RPMI8226 (cell line): ENCODE results near the gene ADCY9.

Source experiments
- DNase-seq: peaks from one replicate; pipeline ENCODE4 v3.0.0-alpha.2; 2015

Gene ADCY9

DNA sequence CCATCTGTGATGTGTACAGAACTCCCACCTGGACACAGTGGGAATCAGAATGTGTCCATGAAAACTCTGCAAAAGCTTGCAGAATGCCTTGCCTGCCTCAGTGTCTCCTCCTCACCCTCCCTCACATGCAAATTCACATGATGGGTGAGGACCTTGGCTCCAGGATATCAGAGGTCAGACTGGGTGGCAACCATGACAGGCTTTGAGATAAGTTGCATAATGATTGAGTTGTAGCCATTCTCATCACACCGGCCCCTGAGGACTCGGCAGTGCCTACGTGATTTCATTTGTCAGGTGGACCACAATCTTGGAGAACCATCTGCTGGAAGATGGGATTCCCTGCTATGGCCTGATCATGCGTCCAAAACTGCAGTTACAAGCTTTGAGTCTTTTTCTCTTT lies 3.9 kb upstream of the ADCY9 start:
- no peak for DNase-seq

- DNase-seq: no peak
Measured at GRCh38 chr16:4117250-4117578, 972 bp upstream of the ADCY9 start.

DNA sequence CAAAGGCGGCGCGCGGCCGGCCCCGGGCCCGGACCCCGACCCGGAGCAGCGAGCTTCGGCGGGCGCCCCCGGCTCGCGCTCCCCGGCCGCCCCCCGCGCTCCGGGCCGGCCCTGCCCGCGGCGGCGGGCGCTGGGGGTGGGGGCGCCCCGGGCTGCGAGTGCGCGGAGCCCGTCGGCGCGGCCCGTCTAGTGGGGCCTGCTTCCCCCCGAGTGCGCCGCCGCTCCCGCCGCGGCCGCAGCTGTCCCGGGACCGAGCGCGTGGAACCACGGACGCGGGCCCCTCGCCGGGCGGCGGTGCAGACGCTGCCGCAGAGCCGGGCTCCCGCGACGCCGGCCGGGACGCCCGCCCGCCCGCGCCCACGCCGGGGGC lies 308 bp downstream of the ADCY9 start:
- DNase-seq: no peak

- no peak for DNase-seq
Measured at GRCh38 chr16:4115209-4115948, 863 bp downstream of the ADCY9 start.

DNA sequence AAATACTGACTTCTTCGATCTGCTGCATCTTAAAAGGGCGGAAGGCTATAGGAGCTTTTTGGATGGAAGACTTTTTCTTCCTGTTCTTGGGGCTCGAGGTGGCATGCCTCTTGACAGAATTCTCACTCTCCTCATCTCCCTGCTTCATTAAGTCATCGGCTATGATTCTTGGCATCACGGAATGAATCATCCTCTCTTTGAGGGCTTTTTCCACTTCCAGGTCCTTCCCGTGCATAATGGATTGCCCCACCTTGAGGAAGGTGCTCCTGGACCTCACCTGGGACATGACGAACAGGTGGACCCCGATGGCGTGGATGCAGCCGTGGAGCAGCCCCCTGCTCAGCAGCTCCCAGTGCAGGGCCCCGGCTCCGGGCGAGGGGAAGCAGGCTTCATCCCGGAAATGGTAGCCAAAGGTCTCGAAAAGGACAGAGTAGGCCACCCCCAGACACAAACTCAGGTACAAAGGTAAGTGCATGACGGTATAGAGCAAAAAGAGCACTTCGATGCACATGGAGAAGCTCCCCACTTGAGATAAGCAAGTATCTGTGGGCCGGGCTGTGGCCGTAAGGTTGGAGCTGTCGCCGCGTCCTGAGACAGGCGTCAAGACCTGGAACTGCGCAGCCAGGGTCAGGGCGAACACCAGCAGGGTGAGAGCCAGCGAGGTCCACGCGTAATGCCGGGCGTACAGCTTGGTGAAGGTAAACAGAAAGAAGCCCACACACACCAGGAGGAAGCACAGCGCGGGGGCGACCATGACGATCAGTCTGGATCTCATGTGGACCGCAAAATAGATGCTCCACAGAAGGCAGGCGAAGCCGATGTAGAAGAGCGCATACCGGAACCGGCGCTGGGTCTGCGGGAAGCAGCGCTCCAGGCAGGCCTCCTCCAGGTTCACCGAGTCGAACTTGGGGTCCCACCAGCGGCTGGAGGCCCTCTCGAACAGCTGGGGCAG lies 1.7 kb downstream of the ADCY9 start:
- no peak for DNase-seq

DNA sequence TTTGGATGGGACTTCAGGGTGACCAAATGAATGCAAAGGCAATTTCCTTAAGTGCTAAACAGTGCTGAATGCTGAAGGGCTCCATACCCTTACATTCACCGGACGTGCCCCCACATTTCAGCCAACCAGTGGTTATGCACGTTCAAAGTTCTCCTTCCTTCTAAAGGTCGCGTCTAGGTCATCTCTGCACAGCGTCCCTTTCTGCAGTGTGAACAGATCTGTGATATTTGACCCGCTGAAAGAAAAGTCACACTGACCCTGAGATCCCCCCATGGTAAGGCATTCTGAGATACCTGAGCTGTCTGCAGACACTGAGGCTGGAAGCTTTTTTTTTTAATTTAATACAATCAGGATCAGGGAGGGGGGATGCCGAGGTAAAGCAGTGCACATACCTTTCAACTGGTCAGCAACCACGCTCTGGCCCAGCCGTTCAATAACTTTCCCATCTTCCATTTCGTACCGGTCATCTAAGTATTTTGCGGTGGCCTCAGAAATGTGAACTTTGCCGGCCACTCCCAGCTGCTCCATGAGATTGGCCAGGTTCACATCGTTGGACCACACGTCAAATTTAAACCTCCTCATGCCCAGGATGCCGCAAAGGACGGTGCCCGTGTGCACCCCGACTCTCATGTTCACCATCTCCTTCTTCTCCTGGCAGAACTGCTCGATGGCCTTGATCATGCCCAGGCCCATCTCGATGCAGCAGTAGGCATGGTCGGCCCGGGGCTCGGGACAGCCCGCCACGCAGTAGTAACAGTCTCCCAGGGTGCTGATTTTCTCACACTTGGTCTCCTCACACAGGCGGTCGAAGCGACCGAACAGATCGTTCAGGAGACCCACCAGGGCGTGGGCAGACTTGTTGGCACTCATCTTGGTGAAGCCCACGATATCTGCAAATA lies 2.6 kb downstream of the ADCY9 start:
- DNase-seq: no peak

DNA sequence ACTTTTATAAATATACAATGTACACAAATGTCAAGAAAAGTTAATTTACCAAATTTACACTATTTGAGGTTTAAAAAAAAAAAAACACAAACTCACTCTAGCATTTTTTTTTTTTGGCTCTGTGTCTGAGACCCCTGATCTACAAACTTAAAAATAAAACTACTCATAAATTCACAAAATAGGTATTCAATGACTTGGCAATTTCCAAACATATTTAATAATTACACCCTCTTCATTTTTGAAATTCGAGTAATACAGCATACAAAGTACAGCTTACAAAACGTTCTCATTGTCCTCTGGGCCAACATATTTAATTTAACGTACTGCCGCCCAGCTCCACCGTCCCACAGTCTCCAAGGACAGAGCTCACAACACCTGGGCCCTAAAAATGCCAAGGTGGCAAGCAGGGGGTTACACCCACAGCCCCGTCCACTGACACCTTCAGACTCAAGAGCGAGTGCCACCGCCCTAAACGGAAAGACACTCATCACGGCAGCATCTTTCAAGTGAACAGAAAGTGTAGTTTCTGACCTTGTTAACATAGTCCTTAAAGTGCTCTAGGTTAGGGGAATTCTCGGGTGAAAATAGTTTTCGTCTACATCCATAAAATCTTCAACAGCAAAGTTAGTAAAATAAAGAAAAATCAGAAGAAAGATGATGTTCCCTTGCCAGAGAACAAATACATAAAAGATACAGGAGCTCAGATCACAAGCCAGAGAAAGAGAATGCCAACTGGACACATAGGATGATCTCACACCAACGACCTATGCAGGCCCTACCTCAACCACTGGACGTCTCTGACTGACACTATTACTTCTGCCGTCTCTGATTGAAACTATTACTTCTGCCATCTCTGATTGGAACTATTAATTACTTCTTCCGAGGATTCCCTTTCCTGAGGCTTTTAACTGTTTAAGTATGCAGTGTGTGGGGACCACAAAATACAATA lies 4.2 kb downstream of the ADCY9 start:
- DNase-seq: no peak

DNA sequence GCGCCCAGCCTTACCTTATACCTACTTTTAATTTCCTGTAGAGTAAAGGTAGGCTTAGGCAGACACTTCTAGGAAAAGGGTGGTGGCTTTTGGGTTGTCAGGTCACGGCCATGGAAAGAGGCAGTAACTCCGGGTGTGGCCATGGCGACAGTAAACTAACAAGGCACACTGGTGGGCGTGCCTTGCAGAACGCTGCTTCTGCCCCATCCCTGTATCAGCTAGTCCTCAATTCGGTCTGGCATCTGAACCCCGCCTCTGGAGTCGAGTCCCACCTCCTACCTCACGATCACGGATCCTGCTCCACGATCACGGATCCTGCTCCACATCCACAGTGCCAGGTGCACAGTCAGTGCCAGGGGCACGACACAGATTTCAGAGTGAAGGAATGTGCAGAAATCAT lies 5.6 kb downstream of the ADCY9 start:
- no peak for DNase-seq

DNA sequence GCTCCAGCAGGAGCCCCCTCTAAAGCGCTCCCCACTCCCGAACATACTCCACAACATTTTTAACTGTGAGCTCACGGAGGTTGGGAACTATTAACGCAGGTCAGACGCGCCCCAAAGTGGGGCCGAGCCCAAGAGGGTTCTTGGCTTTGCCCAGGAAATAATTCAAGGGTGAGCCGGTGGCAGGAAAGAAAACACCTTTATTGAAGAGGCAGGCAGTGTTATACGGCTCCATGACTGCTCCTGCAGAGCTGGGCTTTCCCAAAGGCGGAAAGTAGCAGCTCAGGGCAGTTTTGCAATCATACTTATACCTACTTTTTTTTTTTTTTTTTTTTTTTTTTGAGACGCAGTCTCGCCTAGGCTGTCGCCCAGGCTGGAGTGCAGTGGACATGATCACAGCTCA lies 6.2 kb downstream of the ADCY9 start:
- DNase-seq: no peak

GRCh38 chr16:4109250-4109736 lies 6.9 kb downstream of the ADCY9 start:
- no peak for DNase-seq

DNA sequence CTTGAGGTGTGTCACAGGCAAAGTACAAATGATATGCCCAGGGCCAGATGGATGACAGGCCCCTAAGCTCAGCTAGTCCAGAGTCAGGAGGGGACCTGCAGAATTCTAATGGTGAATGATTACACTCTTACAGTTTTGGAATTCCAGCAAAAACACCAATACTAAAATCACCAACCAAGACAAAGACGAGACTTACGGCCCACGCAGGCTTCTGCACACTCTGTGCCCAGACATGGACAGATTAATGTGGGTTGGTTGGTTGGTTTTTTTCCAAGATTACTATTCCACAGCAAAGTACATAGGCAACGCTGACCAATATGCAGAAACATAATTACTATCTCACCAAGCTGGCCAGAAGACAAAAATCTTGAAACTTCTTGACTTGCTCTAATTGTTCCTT lies 9.7 kb downstream of the ADCY9 start:
- no peak for DNase-seq

DNA sequence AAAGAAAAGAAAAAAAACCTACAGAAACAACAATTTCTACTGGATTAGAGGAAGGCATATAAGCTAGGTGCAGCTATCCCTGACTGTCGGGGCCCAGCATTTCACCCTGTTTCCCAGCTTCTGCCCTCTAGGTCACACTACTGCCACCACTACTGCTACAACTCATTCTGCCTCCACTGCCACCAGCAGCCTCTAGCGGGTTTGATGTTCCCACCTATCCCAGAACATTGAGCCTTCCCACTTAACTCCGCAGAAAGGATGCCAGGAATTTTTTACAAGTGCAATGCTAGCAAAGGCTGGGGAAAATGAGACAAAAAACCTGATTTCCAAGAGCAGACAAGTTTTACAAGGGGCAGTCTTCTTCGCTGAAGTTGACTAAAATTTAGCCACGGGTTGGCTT lies 10.4 kb downstream of the ADCY9 start:
- DNase-seq: no peak

GRCh38 chr16:4103745-4104144 lies 12.5 kb downstream of the ADCY9 start:
- DNase-seq: no peak

- DNase-seq: no peak
Measured at GRCh38 chr16:4101421-4102219, 14.6 kb downstream of the ADCY9 start.

GRCh38 chr16:4098501-4098900 lies 17.7 kb downstream of the ADCY9 start:
- no peak for DNase-seq

DNA sequence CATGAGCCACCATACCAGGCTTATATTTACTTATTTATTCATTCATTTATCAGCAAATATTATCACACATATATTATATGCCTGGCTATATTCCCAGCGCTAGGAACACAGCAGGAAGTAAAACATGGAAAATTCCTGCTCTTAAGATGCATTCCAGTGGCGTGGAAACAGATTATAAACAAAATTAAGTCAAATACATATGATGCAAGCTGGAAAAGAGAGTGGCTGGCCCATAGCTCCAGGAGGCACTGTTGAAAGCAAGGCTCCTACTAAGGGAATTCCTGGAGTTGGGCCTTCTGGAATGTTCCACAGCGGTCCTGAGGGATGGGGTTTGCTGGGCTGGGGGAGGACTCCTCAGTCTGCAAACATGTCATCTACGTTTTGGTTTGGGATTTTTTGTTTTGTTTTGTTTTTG lies 18.4 kb downstream of the ADCY9 start:
- no peak for DNase-seq

GRCh38 chr16:4096509-4096908 lies 19.7 kb downstream of the ADCY9 start:
- no peak for DNase-seq

- DNase-seq: no peak
Measured at GRCh38 chr16:4094127-4094773, 22.0 kb downstream of the ADCY9 start.

DNA sequence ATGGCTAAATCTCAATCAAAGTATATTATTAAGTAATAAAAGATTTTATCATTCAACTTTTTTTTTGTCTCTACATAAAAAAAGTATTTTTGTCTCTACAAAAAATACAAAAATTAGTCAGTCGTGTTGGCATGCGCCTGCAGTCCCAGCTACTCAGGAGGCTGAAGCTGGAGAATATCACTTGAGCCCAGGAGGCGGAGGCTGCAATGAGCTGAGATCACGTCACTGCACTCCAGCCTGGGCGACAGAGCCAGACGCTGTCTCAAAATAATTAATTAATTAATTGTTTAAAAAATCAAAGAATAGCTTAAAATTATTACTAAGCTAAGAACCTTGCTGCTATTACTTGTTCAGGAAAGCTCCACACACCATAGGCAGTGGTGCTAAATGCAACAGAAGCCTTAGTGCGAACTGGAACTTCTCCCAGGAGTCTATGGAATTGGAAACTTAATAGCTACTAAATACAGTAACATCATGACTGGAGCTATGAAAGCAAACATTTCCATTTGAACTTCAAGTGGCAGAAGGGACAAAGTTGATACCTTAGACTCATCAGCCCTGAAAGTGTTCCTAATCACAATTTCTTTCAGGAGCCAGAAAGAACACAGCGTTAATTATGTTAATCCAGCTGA lies 22.6 kb downstream of the ADCY9 start:
- DNase-seq: no peak
